Activated CD4-positive, CD25-positive, alpha-beta regulatory T cell treated with anti-CD3 and anti-CD28 coated beads, Interleukin-2, amount 50 U/mL, for 72 hours (primary cell): ENCODE data around the gene ARL11.

ENCODE experiments used
- DNase-seq: peaks from one replicate; pipeline ENCODE4 v3.0.0; 2021

Gene ARL11

DNA sequence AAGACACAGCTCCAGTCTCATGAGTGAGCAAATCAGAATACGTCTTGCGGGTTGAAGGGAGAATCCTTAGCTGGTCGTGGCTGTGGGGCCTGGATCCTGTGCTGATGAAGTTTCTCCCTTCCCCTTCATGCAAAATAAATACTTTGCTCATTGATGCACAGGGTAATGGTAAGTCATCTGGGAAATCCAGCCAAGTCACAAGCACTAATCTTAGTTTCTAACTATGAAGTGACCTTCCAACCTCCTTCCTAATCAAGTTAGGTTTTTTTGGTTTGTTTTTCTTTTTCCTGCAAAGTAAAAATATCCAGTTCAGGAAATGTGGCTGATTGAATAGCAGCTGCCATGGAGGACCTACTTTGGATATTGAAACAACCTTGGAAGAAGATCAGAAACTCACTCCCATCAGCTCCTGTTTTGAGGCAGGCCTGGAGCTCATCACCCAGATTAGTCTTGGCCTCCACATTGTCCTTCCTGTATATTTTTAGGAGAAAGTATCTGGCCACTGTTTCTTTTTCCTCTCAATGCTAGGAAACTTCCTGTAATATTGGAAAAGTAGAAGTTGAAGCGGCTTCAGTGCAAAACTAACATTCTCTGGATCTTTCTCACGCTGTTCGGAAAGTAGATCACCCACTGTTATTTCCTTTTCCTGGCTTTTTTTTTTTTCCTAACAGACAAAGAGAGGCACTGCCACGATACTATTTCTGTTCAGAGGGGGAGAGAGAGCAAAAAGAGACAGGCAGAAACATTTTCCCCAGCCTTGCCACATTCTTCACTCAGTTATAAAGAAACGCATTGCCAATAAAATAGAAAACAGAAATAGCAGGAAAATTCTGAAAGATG, 12.3 kb upstream of the ARL11 start:
- no peak for DNase-seq

DNA sequence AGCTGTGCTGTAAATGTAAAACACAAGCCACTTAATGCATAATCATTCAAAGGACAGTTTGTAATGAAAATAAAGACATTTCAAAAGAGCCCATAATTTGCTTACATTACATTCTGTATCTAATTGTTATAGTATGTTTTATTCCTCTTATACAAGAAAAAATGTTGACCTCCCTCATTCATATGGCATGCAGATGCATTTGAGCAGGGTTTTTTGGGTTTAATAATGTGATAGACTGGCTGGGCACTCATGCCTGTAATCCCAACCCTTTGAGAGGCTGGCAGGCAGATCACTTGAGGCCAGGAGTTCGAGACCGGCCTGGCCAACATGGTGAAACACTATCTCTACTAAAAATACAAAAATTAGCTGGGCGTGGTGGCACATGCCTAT, 11.6 kb upstream of the ARL11 start:
- DNase-seq, result no peak

- no peak for DNase-seq
Observed at GRCh38 chr13:49620170-49620621, 8.1 kb upstream of the ARL11 start.

DNA sequence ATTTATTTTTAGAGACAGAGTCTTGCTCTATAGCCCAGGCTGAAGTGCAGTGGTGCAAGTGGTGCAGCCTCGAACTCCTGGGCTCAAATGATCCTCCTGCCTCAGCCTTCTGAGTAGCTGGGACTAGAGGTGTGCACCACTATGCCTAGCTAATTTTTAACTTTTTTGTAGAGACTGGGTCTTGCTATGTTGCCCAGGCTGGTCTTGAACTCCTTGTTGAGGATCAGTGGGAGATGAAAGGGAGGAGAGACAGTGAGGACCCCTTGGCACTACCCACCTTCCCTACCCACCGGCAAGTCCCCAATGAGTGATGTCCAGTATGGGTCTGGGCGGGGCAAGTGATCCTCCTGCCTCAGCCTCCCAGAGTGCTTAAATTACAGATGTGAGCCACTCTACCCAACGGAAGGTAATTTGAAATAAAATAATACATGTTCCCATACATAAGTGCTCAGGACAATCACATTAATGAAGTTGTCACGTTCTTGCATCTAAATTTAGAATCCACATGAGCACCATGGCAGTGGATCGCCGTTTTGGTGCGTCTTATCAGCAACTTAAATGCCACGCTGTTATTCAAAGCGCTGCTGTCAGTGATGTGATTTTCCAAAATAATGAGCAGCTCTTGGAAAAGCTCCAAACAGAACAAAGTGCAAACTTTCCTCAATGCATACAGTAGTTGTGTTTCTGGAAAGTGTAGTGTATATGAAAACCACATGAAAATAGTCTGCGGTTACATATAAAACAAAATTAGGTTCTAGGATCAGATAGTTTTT, 5.9 kb upstream of the ARL11 start:
- DNase-seq, result no peak

DNA sequence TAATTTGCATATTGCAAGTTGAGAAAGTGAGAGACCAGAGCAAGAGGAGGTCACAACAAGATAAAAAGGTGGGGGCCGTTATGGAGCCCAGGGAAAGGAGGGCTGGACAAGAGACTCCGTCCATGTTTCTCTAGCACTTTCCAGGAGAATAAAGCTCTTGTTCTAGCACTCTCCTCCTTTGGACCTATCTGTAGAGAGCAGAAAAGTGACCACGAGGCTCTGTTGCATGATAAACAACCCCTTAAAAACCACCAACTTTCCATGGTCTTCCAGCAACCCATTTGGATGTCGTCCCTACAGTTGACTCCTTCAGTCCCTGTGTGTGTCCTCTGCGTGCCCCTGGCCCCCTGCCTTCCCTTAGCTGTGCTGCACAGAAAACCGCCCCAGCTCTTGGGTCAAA, 4.1 kb upstream of the ARL11 start:
- DNase-seq, result no peak

DNA sequence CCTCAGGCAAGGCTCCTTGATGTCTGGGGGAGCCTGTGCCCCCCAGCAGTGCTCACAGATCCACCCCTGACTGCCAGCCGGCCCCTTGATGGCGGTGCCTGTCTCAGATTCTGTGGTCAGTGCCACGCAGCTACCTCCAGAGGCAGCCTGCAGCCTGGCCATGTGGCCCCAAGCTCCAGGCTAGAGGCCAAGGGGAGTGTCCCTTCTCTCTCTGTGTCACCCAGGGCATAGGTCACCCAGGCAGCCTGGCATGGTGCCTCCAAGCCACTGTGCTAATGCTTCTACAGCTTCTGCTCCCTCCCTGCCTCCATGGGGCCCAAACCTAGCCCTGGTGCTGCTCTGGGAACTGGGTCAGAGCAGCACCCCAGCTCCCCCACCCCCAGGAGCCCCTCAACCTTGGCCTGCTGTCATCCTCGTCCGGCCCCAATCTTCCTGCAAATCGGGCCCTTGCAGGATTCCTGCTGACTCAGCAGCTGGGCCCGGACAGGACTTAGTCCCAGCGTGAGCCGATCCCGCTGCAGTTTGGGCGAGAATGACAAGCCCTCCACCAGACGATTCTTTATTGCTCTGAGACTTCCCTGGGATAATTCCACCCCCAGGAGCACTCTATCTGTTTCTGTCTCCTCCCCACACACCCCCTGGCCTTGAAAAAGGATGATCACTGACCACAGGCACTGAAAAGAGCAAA, 2.8 kb upstream of the ARL11 start:
- DNase-seq, result no peak

GRCh38 chr13:49629196-49629938, 1.1 kb downstream of the ARL11 start:
- DNase-seq, result no peak

DNA sequence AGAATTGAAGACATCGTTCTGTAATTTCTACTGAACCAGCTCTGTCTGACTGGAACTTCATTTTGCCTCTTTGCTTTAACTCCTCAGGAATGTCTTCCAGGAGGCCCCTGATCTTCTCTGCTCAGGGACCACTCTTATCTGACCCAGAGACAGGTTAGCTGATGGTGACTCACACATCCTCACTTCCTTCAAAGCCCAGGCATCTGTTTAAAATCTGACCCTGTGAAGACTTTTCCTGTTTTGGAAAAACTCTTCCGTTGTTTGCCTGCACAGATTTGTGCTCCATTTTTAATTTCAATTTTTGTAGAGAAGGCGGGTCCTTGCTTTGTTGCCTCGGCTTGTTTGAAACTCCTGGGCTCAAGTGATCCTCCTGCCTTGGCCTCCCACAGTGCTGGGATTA, 1.6 kb downstream of the ARL11 start:
- no peak for DNase-seq

DNA sequence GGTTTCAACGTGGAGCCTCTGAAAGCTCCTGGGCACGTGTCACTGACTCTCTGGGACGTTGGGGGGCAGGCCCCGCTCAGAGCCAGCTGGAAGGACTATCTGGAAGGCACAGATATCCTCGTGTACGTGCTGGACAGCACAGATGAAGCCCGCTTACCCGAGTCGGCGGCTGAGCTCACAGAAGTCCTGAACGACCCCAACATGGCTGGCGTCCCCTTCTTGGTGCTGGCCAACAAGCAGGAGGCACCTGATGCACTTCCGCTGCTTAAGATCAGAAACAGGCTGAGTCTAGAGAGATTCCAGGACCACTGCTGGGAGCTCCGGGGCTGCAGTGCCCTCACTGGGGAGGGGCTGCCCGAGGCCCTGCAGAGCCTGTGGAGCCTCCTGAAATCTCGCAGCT, 2.3 kb downstream of the ARL11 start:
- DNase-seq, result no peak

DNA sequence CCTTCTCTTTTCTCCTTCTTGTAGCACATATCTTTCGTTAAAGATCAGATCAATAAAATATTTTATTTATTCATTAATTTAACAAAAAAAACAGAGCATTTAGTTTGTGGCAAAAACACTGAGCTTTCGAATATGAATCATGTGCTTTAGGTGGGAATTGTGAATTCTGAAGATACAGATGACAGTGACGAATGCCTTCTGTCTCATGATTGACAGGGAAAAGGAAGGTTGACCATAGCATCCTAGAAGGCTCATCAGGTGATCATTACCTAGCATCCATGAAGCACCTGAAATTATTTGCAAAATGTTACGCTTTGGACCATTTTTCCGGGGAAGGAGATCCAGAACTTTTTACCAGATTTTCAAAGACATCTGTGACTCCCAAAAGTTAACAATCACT, 3.8 kb downstream of the ARL11 start:
- DNase-seq, result no peak

GRCh38 chr13:49633710-49634109, 5.4 kb downstream of the ARL11 start:
- no peak for DNase-seq

- no peak for DNase-seq
Observed at GRCh38 chr13:49635599-49636433, 7.5 kb downstream of the ARL11 start.

- DNase-seq, result no peak
Observed at GRCh38 chr13:49636705-49637104, 8.4 kb downstream of the ARL11 start.

DNA sequence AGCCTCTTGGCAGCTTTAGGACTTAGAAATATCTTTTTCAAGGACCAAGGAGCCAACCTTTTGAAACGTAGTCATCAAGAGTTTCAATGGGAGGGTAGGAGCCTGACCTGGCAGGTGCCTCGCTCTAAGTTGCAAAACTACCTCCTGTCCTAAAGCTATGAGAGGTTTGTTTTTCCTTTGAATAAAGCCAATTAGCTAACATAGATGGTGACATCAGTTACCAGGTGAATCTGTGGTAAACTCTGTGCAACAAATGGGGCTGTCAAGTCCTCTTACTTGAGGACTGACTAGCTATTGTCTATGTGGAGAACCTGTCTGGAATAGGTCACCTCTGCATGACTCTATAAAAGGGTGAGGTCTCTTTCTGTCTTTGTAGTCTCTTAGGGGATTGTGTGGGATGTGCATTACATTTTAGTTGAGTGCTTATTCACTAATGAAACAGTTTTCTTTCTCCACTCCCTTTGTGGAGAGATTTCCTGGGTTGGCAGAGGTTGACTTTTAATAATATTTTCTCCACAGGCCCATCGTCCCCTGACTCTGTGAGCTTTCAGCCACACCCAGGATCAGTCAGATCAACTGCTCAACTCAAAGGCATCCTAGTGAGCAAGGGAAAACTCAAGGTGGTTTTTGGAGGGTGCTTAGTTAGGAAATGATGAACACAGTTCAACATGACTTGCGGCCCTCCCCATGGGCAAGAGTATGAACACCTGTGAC, 9.9 kb downstream of the ARL11 start:
- no peak for DNase-seq

DNA sequence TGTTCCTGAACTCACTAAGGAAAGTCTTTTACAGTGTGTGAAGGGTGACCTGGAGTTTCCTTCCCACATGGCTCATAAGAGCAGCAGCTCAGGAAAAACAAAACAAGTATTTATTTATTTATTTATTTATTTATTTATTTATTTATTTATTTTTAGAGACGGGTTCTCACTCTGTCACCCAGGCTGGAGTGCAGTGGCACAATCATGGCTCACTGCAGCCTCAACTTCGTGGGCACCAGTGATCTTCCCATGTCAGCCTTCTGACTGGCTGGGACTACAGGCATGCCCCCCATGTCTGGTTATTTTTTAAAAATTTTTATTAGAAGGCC, 10.4 kb downstream of the ARL11 start:
- DNase-seq, result no peak

DNA sequence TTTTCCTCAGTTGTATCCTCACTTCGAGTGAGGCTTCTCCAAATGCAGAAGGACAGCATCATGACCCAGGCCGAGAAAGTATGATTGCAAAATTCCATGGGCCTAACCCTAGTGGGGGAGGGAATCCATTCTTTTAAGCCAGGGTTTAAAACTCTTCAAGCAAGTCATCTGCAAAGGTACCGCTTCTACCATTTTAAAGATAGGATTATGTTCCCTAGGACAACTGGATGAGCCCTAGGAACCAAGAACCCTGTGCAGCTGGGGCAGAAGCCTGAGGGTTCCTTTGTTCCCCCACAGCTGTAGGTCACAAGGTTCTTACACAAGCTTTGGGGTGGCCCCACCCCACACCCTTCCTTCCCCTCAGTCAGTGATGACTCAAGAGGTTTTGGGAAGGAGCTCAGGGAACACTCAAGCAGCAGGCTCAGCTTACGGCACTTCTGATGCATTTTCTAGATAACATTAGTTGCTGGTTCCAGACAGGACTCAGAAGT, 13.5 kb downstream of the ARL11 start:
- no peak for DNase-seq

- no peak for DNase-seq
Observed at GRCh38 chr13:49643035-49643646, 14.8 kb downstream of the ARL11 start.

DNA sequence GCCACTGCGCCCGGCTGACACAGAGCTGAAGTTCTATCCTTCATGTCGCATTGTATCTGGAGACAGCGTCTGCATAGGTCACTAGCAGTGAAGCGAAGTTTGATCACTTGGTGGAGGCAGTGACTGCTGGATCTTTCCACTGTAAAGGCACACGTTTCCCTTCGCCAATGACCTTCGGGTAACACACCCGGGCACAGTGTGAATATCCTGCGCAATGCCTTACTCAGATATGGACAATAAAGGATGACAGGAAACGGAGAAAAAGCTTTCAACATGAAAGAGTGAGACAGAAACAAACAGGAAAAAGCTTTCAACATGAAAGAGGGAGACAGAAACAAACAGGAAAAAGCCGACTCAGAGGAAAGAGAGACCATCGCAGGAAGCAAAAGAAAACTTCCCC, 17.1 kb downstream of the ARL11 start:
- no peak for DNase-seq

GRCh38 chr13:49646688-49647087, 18.4 kb downstream of the ARL11 start:
- no peak for DNase-seq

- no peak for DNase-seq
Observed at GRCh38 chr13:49649244-49649962, 21.1 kb downstream of the ARL11 start.
